Measurements from ENCODE around the gene RNU7-1. TPM values are rescaled to one million over a fixed set of nuclear protein-coding genes. Genes with fewer than 3 reads are reported as not detected.
A peak's percentile ranks its signal among the peaks of the same experiment; 100 is the strongest.
"Not testable (repeated sequence)": the region's sequence is repeated elsewhere in the genome, so short reads cannot be mapped to it uniquely, and the experiment has no call there.

Gene RNU7-1
- not detected in 2 replicates for total RNA-seq (2014; rRNA removed; shearing (Covaris generic); ENCODE audit: low replicate concordance)

DNA sequence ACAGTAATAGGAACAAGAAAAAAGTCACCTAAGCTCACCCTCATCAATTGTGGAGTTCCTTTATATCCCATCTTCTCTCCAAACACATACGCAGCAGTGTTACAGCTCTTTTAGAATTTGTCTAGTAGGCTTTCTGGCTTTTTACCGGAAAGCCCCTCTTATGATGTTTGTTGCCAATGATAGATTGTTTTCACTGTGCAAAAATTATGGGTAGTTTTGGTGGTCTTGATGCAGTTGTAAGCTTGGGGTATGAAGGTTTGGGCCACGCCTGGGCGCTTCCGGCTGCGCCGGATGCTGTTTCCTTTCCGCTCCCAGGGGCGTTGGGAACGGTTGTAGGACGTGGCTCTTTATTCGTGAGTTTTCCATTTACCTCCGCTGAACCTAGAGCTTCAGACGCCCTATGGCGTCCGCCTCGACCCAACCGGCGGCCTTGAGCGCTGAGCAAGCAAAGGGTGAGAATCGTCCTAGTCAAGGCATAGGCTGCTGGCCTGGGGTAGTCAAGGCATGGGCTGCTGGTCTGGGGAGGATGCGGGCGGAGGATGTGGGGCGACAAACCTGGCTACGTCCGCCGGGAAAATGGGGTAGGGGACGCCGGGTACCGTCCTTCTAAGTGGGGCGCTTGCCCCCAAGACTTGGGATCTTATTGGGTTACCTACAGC is at the start of gene RNU7-1, which contains the start of gene C12orf57:
RNU7-1 (plus strand) TSS at position 95 of the 659 bp plus-strand sequence.
C12orf57 (plus strand) TSS at position 301 of the 659 bp plus-strand sequence; CDS start at position 401, 100 bp downstream.
- H3K4me3 ChIP-seq: peak within 1 kb of the TSS; percentile 65
- H3K9me3 ChIP-seq: no peaks in the 10 kb centered on the region
- DNase-seq: peak; percentile 84
- no peaks in the 10 kb centered on the region for H3K27me3 ChIP-seq
- H3K36me3 ChIP-seq: peaks cover 35% of the 10 kb centered on the region

DNA sequence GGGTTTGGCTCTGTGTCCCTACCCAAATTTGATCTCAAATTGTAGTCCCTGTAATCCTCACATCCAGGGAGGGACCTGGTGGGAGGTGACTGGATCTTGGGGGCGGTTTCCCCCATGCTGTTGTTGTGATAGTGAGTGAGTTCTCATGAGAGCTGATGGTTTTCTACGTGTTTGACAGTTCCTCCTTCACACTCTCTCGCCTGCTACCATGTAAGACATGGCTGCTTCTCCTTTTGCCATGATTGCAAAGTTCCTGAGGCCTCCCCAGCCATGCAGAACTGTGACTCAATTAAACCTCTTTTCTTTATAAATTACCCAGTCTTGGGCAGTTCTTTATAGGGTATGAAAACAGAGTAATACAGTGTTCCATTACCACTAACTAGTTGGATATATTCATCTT is 49.3 kb upstream of the RNU7-1 start:
- no peaks in the 10 kb centered on the region for H3K27me3 ChIP-seq
- no peaks in the 10 kb centered on the region for H3K9me3 ChIP-seq
- peaks cover 6% of the 10 kb centered on the region for H3K36me3 ChIP-seq
- no peak for DNase-seq
- H3K4me3 ChIP-seq: no peak overlapping the region

DNA sequence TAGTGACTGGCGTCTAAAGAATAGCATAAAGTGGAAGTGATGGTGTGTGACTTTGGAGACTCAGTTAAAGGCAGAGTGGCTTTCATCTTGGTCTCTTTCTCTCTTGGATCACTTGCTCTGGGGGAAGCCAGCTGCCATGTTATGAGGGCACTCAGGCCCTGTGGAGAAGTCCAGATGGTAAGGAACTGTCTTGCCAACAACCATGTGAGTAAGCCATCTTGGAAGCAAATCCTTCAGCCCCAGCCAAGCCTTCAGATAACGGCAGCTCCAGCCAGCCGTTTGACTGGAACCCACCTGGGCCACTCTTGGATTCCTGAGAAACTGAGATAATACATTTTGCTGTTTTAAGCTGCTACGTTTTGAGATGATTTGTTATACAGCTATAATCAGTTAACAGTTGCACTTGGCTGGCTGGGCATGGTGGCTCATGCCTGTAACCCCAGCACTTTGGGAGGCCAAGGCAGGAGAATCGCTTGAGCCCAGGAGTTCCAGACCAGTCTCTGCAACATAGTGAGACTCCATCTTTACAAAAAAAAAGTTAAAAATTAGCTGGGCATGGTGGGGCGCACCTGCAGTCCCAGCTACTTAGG is 46.7 kb upstream of the RNU7-1 start:
- Histone ChIP-seq H3K9me3 (no peaks in the 10 kb centered on the region), H3K36me3 (no peaks in the 10 kb centered on the region), H3K4me3 (no peak overlapping the region), H3K27me3 (no peaks in the 10 kb centered on the region)
- peak; percentile 82 for DNase-seq

DNA sequence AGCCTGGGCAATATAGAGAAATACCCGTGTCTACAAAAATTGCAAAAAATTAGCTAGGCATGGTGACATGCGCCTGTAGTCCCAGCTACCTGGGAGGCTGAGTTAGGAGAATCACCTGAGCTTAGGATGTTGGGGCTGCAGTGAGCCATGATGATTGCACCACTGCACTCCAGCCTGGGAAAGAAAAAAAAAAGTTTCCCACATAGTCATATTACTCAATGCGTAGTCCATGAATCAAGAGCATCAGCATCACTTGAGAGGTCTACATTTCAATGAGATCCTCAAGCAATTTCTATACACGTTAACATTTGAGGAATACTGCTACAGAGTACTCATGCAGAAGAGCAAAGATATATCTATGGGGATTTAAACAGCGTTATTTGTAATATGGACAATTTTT is 44.2 kb upstream of the RNU7-1 start:
- Histone ChIP-seq H3K4me3 (no peak overlapping the region), H3K36me3 (no peaks in the 10 kb centered on the region), H3K9me3 (no peaks in the 10 kb centered on the region), H3K27me3 (no peaks in the 10 kb centered on the region)
- DNase-seq: no peak

DNA sequence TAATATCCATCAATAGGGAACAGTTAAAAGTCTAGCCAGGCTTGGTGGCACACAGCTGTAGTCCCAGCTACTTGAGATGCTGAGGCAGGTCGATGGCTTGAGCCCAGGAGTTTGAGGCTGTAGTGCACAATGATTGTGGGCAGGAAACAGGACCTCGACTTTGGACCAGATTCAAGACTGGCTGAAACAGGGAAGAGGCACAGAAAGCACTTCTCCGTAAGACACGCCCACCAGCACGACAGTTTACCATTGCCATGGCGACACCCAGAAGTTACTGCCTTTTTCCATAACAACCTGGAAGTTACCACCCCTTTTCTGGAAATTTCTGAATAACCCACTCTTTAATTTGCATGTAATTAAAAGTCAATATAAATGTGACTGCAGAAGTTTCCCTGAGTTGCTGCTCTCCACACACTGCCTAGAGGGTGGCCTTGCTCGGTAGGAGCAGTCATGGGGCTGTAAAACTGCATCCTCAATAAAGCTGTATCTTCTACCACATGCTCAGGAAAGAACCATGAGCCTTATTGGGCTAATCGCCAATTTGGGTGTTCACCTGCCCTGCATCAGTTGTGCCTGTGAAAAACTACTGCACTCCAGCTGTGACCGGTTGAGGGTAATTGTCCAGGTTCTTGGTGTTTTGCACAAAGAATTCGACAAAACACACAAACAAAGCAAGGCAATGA is 43.6 kb upstream of the RNU7-1 start:
- Histone ChIP-seq H3K27me3 (no peaks in the 10 kb centered on the region), H3K9me3 (no peaks in the 10 kb centered on the region), H3K4me3 (no peak overlapping the region), H3K36me3 (no peaks in the 10 kb centered on the region)
- DNase-seq: peak; percentile 48

DNA sequence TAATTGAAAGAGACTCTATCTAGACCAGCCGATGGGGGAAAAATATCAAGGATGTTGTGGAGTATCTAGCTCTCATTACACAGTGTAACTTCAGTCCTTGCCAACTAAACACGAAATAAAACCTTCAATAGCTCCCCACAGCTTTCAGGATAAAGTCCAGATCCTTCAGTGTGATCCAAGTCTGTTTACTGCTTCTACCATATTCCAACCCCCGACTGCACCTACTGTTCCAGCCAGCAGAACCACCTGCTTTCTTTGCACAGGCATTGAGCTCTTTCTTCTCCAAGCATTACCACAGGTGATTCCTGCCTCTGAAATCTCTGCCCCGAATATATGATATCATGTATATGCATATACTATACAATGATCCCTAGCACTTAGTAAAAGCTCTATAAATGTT is 41.2 kb upstream of the RNU7-1 start:
- Histone ChIP-seq H3K4me3 (no peak overlapping the region), H3K9me3 (no peaks in the 10 kb centered on the region), H3K27me3 (no peaks in the 10 kb centered on the region), H3K36me3 (no peaks in the 10 kb centered on the region)
- no peak for DNase-seq

DNA sequence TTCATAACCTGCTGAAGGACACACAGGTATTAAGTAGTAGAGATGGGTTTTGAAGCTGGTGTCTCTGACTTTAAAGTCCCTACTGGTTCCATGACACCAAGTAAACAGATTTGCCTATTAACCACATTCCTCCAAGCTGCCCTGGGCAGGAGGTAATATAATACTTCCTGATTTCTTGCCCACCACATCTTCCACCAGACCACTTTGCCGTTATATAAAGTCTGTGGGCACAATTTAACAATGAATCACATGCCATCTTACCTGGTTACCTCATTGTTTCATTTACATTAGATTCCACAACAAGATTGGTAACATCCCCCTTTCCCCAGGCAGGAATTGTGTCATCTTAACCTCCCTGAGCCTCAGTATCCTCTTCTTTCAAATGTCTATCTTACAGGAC is 39.9 kb upstream of the RNU7-1 start:
- DNase-seq: no peak
- Histone ChIP-seq H3K27me3 (no peaks in the 10 kb centered on the region), H3K36me3 (no peaks in the 10 kb centered on the region), H3K4me3 (no peak overlapping the region), H3K9me3 (no peaks in the 10 kb centered on the region)

DNA sequence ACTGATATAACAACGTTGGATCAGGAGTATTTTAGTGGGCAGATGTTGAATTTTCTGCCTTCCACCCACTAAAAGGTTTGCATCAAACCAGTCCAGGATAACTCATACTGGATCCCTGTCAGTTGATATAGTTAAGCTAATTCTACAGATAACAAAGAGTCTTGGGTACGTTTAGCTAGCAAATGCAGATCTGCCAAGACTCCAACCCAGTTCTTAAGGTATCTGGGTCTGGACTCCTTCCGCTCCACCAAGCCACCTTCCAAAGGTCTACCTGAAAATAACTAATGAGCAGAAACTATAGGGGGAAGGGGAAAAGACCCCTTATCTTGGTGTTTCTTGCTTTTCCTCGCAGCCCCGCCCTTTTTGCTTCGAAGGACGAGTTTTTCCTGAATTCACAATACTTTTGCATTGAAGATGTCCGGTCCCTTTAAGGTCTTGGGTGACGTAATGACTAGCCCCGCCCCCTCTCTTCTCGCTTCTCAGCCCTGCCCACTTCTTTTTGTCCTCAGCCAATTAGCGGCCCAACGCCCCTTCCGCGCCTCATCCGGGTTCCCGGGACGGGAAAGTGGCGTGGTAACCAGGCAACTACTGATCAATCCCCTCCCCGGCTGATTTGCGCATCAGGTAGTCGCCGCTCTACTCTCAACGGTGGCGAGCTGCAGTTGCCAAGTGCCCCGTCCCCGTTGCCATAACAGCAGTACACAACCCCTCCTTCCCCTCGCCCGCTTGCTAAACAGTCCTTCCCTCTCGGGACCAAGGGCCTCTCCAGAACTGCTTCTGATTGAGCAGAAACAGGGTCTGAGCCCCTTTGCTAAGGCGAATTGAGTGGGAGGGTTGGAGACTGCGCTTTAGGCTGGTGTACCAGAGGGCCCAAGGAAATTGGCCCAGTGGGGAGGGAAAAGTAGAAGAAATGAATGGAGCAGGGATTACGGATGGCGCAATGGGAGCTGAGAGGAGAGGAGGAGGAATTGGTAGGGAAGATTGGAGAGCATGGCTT is 39.0 kb upstream of the RNU7-1 start, which contains the start of gene LRRC23:
LRRC23 (plus strand) TSS at position 543 of the 997 bp plus-strand sequence. CDS start 812 bp downstream, outside the sequence.
- DNase-seq: peak; percentile 95
- Histone ChIP-seq H3K36me3 (no peaks in the 10 kb centered on the region), H3K27me3 (no peaks in the 10 kb centered on the region), H3K9me3 (no peaks in the 10 kb centered on the region), H3K4me3 (peak within 1 kb of the TSS; percentile 76)

DNA sequence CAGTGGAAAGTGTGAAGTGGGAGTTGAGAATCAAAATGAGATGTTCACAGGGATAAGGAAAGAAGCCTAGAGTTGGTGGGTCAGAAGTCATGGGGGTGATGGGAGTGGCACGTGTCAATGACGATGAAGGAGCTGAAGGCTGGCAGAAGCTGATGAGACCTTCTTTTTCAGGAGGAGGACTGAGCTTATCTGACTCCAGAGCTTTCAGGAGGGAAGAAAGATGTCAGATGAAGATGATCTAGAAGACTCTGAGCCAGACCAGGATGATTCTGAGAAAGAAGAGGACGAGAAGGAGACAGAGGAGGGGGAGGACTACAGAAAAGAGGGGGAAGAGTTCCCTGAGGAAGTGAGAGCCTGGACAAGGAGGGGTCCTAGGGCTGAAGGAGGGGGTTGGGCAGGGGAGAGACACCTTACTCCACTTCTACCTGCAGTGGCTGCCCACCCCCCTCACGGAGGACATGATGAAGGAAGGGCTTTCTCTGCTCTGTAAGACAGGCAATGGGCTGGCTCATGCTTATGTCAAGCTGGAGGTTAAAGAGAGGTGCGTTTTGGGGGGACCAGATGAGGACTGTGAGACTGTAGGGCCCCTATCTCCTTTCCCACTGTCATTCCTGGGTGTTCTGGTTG is 38.1 kb upstream of the RNU7-1 start:
- Histone ChIP-seq H3K36me3 (no peaks in the 10 kb centered on the region), H3K27me3 (no peaks in the 10 kb centered on the region), H3K4me3 (peak overlapping the region; percentile 76), H3K9me3 (no peaks in the 10 kb centered on the region)
- no peak for DNase-seq

DNA sequence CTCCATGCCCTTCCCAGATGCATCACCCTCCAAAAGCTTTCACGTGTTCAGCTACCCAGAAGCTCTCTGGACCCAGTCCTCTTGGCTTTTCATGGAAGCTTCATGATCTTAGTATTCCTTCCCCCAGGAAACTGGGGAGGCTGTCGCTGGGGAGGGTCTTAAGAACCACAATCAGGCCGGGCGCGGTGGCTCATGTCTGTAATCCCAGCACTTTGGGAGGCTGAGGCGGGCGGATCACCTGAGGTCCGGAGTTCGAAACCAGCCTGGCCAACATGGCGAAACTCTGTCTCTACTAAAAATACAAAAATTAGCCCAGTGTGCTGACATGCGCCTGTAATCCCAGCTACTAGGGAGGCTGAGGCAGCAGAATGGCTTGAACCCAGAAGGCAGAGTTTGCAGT is 35.5 kb upstream of the RNU7-1 start:
- H3K4me3 ChIP-seq, H3K36me3 ChIP-seq, H3K9me3 ChIP-seq, H3K27me3 ChIP-seq, DNase-seq: not testable (repeated sequence)

DNA sequence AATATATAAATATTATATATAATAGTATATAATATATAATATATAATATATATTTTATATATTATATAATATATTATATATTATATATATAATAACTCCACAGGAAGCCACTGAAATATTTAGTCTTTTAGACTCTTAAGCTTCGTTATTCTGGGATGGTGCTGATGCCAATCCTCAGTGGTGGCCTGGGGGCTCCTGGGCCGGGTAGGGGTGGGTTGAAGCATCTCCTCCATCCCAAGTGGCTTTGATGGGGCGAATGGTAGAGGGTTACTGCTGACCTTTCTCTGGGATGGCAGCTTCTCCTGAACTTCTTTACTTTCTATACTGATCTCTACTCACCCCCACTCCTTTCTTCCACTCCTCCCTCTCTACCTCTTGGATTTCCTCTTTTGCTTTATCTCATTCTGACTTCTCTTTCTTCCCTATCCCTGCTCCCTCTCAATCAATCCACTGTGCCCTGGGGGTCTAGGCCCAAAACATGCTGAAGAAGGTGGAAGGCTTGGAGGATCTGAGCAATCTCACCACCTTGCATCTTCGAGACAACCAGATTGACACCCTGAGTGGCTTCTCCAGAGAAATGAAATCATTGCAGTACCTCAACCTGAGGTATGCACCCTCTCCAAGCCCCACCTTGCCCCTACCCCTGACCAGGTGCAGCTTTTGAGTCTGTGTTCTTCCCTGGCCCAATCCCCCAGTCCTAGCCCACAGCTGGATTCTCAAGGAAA is 34.0 kb upstream of the RNU7-1 start:
- H3K27me3 ChIP-seq: no peaks in the 10 kb centered on the region
- no peaks in the 10 kb centered on the region for H3K9me3 ChIP-seq
- no peak overlapping the region for H3K4me3 ChIP-seq
- no peak for DNase-seq
- H3K36me3 ChIP-seq: no peaks in the 10 kb centered on the region

DNA sequence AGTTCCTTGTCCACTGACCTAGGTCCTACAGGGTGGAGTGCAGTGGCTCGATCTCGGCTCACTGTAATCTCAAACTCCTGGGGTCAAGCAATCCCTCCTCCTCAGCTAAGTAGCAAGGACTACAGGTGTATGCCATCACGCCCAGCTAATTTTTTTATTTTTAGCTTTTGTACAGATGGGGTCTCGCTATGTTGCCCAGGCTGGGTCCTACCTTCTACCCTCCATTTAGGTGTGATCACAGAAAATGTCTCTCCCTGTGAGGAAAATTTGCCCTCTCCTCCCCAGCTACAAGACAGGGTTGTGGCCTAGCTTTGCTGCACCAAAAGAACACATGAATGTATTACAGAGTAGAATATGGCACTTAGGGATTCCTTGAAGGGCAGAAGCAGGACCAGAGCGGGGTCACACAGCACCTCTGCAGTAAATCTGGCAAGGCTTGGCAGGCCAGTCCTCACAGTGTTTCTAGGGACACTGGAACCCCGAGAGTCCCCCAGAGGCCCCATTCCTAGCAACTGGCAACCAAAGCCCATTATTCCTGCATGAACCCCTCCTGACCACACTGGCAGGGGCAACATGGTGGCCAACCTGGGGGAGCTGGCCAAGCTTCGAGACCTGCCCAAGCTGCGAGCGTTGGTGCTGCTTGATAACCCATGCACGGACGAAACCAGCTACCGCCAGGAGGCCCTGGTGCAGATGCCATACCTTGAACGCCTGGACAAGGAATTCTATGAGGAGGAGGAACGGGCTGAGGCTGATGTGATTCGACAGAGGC is 31.3 kb upstream of the RNU7-1 start:
- H3K27me3 ChIP-seq: no peaks in the 10 kb centered on the region
- no peak for DNase-seq
- H3K36me3 ChIP-seq: peaks cover 4% of the 10 kb centered on the region; the same call in 1 of the 2 replicates
- no peak overlapping the region for H3K4me3 ChIP-seq
- no peaks in the 10 kb centered on the region for H3K9me3 ChIP-seq

DNA sequence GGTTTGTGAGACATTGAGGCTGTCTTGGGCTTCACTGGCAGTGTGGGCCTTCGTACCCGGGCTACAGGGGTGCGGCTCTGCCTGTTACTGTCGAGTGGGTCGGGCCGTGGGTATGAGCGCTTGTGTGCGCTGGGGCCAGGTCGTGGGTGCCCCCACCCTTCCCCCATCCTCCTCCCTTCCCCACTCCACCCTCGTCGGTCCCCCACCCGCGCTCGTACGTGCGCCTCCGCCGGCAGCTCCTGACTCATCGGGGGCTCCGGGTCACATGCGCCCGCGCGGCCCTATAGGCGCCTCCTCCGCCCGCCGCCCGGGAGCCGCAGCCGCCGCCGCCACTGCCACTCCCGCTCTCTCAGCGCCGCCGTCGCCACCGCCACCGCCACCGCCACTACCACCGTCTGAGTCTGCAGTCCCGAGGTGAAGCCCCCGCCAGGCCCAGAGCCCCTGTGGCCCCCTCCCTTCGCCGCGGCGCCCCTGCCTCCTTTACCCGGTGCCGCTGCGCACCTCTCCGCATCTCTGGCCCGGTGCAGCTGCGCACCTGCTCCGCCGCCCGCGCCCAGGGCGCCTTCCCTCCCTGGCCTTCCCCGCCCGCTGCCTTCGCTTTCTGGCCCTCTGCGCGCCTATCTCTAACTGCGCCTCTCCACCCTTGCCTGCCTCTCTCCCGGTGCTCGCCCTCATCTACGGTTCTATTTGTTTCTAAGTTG is 29.2 kb upstream of the RNU7-1 start, which contains the start of gene ENO2:
ENO2 (plus strand) TSS at position 335 of the 701 bp plus-strand sequence. CDS start 1,253 bp downstream, outside the sequence.
- Histone ChIP-seq H3K4me3 (peak within 1 kb of the TSS; percentile 73), H3K9me3 (no peaks in the 10 kb centered on the region), H3K27me3 (no peaks in the 10 kb centered on the region), H3K36me3 (peaks cover 4% of the 10 kb centered on the region; the same call in 1 of the 2 replicates)
- DNase-seq: peak; percentile 84

Data from MG63 (cell line).